ENCODE results near the gene NME1. TPM values are rescaled to one million over a fixed set of nuclear protein-coding genes. Genes with fewer than 3 reads are reported as not detected.

NME1 gene
- total RNA-seq, 2 donors from 2014 or later, result 21.7 to 35.6 TPM

GRCh38 chr17:51188271-51188833 lies 35.0 kb downstream of the NME1 start:
- TF ChIP-seq CTCF (IDR thresholded peaks at IDR 0.05), result no peak
- DNase-seq (ENCODE audit: low spot score), result no peak
- Histone ChIP-seq H3K4me3 (no peak overlapping the region), H3K9me3 (no peaks in the 10 kb centered on the region), H3K27me3 (replicated peaks; ENCODE audit: insufficient read depth) (no peaks in the 10 kb centered on the region), H3K4me1 (ENCODE audit: control insufficient read depth in 1 of 2, low read depth in 2 of 2) (no peaks in the 10 kb centered on the region), H3K27ac (no peak overlapping the region), H3K36me3 (peaks cover 26% of the 10 kb centered on the region)
- ATAC-seq (ENCODE audit: insufficient number of reproducible peaks, low FRiP score, low read depth), result no peak

GRCh38 chr17:51189162-51189561 lies 35.8 kb downstream of the NME1 start:
- ATAC-seq (ENCODE audit: insufficient number of reproducible peaks, low FRiP score, low read depth) (no peak), DNase-seq (ENCODE audit: low spot score) (no peak)
- Histone ChIP-seq H3K9me3 (no peaks in the 10 kb centered on the region), H3K36me3 (peaks cover 34% of the 10 kb centered on the region), H3K27ac (no peak overlapping the region), H3K27me3 (replicated peaks; ENCODE audit: insufficient read depth) (no peaks in the 10 kb centered on the region), H3K4me1 (ENCODE audit: control insufficient read depth in 1 of 2, low read depth in 2 of 2) (no peaks in the 10 kb centered on the region), H3K4me3 (no peak overlapping the region)
- no peak for TF ChIP-seq CTCF (IDR thresholded peaks at IDR 0.05)

- Histone ChIP-seq H3K36me3 (peaks cover 36% of the 10 kb centered on the region), H3K27ac (no peak overlapping the region), H3K9me3 (no peaks in the 10 kb centered on the region)
Observed at GRCh38 chr17:51189628-51190027, 36.3 kb downstream of the NME1 start.

GRCh38 chr17:51191895-51192294 lies 38.5 kb downstream of the NME1 start:
- Histone ChIP-seq H3K4me3 (no peak overlapping the region), H3K9me3 (no peaks in the 10 kb centered on the region), H3K27ac (no peak overlapping the region), H3K27me3 (replicated peaks; ENCODE audit: insufficient read depth) (no peaks in the 10 kb centered on the region), H3K4me1 (ENCODE audit: control insufficient read depth in 1 of 2, low read depth in 2 of 2) (no peaks in the 10 kb centered on the region), H3K36me3 (peaks cover 44% of the 10 kb centered on the region)
- ATAC-seq (ENCODE audit: insufficient number of reproducible peaks, low FRiP score, low read depth) (no peak), DNase-seq (ENCODE audit: low spot score) (no peak)
- no peak for TF ChIP-seq CTCF (IDR thresholded peaks at IDR 0.05)

More at GRCh38 chr17:51189628-51190027, 36.3 kb downstream of the NME1 start:
- Histone ChIP-seq H3K4me3 (no peak overlapping the region), H3K27me3 (replicated peaks; ENCODE audit: insufficient read depth) (no peaks in the 10 kb centered on the region), H3K4me1 (ENCODE audit: control insufficient read depth in 1 of 2, low read depth in 2 of 2) (no peaks in the 10 kb centered on the region)
- ATAC-seq (ENCODE audit: insufficient number of reproducible peaks, low FRiP score, low read depth) (no peak), DNase-seq (ENCODE audit: low spot score) (no peak)
- TF ChIP-seq CTCF (IDR thresholded peaks at IDR 0.05), result no peak

GRCh38 chr17:51197754-51198153 lies 44.4 kb downstream of the NME1 start:
- no peak for TF ChIP-seq CTCF (IDR thresholded peaks at IDR 0.05)
- no peaks in the 10 kb centered on the region for H3K4me1 ChIP-seq (ENCODE audit: control insufficient read depth in 1 of 2, low read depth in 2 of 2)
- ATAC-seq (ENCODE audit: insufficient number of reproducible peaks, low FRiP score, low read depth), result no peak
- no peaks in the 10 kb centered on the region for H3K27me3 ChIP-seq (replicated peaks; ENCODE audit: insufficient read depth)
- no peaks in the 10 kb centered on the region for H3K9me3 ChIP-seq
- H3K4me3 ChIP-seq, result no peak overlapping the region
- no peak for DNase-seq (ENCODE audit: low spot score)
- no peak overlapping the region for H3K27ac ChIP-seq
- peaks cover 62% of the 10 kb centered on the region for H3K36me3 ChIP-seq
